Coronary artery (tissue), 2 donors: ENCODE measurements around the gene MYL6B.

Source experiments
- DNase-seq: peaks from one replicate; pipeline ENCODE4 v3.0.0-alpha.2; 2017; ENCODE audit warnings: low spot score
- H3K27ac ChIP-seq, 2 donors: fragments of 200-600 bp; sonication (generic); one replicate each; pipeline ENCODE4 v1.5.1; 2016 to 2019
- H3K4me3 ChIP-seq: fragments of 200-600 bp; sonication (generic); 2 replicates; pipeline ENCODE4 v1.5.1; 2016; ENCODE audit warnings: mild to moderate bottlenecking, moderate library complexity
- CTCF ChIP-seq: fragments of 200-600 bp; sonication (generic); IDR thresholded peaks from one replicate; pipeline ENCODE4 v1.5.1; 2019; ENCODE audit warnings: antibody characterized with exemption

MYL6B gene

GRCh38 chr12:56202366-56202765 lies 50.0 kb downstream of the MYL6B start:
- no peak for DNase-seq
- Histone ChIP-seq H3K4me3 (no peak overlapping the region), H3K27ac (no peak overlapping the region)
- TF ChIP-seq CTCF, result no peak

GRCh38 chr12:56202838-56203237 lies 50.5 kb downstream of the MYL6B start:
- TF ChIP-seq CTCF, result no peak
- Histone ChIP-seq H3K27ac (no peak overlapping the region), H3K4me3 (no peak overlapping the region)

GRCh38 chr12:56204275-56204674 lies 51.9 kb downstream of the MYL6B start:
- DNase-seq, result no peak
- Histone ChIP-seq H3K27ac (no peak overlapping the region), H3K4me3 (no peak overlapping the region)
- TF ChIP-seq CTCF, result no peak

More at GRCh38 chr12:56202838-56203237, 50.5 kb downstream of the MYL6B start:
- DNase-seq, result no peak

- DNase-seq, result no peak
- Histone ChIP-seq H3K4me3 (no peak overlapping the region), H3K27ac (peak overlapping the region in 1 of 2 donors; percentile 30)
- no peak for TF ChIP-seq CTCF
Observed at GRCh38 chr12:56205445-56205844, 53.1 kb downstream of the MYL6B start.

- TF ChIP-seq CTCF, result peak; percentile 32
- Histone ChIP-seq H3K27ac (peak overlapping the region in 1 of 2 donors; percentile 30), H3K4me3 (no peak overlapping the region)
- DNase-seq, result no peak
Observed at GRCh38 chr12:56206452-56207166, 54.2 kb downstream of the MYL6B start.
